HUES6 (cell line): ENCODE data around the gene GALNT9.
"Not testable (repeated sequence)": the region's sequence is repeated elsewhere in the genome, so short reads cannot be mapped to it uniquely, and the experiment has no call there.

ENCODE experiments used
- H3K27ac ChIP-seq: 2 replicates; pipeline ENCODE4 v1.7.0; 2013; ENCODE audit warnings: low read depth, mild to moderate bottlenecking, low read length, inconsistent platforms
- H3K27me3 ChIP-seq: 2 replicates; pipeline ENCODE4 v1.6.1; 2013; ENCODE audit warnings: low read length; ENCODE audit not compliant: control insufficient read depth, insufficient read depth
- H3K36me3 ChIP-seq: 2 replicates; pipeline ENCODE4 v1.6.1; 2013; ENCODE audit warnings: low read length; ENCODE audit not compliant: control insufficient read depth, insufficient read depth
- H3K4me1 ChIP-seq: 2 replicates; pipeline ENCODE4 v1.6.1; 2013; ENCODE audit warnings: low read length; ENCODE audit not compliant: control insufficient read depth, insufficient read depth
- H3K4me3 ChIP-seq: 2 replicates; pipeline ENCODE4 v1.5.1; 2013; ENCODE audit warnings: low read depth, low read length
- H3K9ac ChIP-seq: one replicate; pipeline ENCODE4 v1.6.1; 2013; ENCODE audit warnings: mild to moderate bottlenecking, low read length
- H3K9me3 ChIP-seq: 2 replicates; pipeline ENCODE4 v1.6.1; 2013; ENCODE audit warnings: low read depth, low read length; ENCODE audit not compliant: control insufficient read depth, insufficient read depth

Gene GALNT9

DNA sequence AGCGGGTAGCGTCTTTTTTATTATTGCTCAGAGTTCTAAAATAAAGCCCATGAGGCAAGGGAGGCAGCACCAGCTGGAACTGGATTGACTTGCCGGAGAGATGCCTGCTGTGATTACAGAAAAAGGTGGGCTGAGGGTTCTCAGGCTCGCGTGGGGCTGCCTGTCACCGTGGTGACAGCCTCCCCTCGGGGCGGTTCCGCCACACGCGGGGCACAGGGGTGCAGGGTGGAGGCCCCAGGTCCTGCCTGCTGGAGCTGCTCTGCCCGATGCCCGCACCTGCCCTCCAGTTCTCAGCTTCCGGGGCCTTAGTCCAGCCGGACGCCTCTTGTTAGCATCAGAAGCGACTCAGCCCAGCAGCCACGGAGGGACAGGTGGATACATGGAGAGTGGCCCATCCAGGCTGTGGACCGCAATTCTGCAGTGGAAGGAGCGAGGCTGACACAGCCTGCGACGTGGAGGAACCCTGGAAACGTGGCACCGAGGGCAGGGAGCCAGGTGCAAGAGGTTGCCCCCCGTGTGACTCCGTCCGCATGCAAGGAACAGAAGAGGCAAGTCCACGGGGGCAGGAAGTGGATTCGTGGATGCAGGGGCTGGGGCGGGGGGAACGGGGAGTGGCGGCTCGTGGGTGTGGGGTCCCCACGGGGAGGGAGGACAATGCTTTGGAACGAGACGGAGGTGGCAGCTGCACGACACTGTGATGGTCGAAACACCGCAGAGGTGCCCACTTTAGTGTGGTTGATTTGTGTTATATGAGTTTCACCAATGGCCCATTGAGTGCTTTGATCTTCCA lies 79.5 kb downstream of the GALNT9 start:
- H3K4me1 ChIP-seq = no peaks in the 10 kb centered on the region

DNA sequence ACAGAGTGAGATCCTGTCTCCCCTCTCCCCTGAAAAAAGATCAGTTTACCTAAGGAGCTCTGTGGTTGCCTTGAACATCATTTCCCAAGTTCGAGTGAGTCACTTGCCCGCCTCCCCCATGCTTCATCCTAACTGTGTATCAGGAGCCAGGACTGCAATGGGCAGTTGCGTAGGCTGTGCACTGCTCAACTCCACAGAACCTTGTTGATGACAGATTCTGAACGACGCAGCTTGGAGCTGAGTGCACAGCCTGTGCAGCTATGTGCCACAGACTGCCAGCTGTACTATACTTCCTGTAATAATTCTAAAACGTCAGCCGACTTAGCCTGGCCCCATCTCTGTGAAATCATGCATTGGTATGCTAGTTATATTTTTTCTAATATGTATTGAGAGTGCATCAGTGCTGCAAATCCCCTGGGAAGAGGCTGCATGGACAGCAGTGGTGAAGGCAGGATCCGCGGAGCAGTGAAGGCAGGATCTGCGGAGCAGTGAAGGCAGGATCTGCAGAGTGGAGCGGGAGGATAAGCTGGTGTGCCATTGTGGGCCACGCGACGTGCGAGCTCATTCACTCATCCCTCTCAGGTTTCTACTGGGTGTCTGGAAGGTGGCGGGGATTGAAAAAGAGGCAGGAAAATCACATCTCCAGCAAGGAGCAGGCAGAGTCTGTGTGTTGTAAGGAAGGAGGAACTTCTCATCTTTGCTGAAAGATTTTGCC lies 80.8 kb downstream of the GALNT9 start:
- Histone ChIP-seq H3K27me3 (peaks cover 24% of the 10 kb centered on the region), H3K27ac (no peak overlapping the region)

More for the DNA sequence above, 79.5 kb downstream of the GALNT9 start:
- H3K36me3 ChIP-seq = no peaks in the 10 kb centered on the region
- no peaks in the 10 kb centered on the region for H3K9me3 ChIP-seq
- H3K4me3 ChIP-seq = no peak overlapping the region
- H3K27ac ChIP-seq = no peak overlapping the region
- H3K9ac ChIP-seq = no peak overlapping the region
- peaks cover 23% of the 10 kb centered on the region for H3K27me3 ChIP-seq

DNA sequence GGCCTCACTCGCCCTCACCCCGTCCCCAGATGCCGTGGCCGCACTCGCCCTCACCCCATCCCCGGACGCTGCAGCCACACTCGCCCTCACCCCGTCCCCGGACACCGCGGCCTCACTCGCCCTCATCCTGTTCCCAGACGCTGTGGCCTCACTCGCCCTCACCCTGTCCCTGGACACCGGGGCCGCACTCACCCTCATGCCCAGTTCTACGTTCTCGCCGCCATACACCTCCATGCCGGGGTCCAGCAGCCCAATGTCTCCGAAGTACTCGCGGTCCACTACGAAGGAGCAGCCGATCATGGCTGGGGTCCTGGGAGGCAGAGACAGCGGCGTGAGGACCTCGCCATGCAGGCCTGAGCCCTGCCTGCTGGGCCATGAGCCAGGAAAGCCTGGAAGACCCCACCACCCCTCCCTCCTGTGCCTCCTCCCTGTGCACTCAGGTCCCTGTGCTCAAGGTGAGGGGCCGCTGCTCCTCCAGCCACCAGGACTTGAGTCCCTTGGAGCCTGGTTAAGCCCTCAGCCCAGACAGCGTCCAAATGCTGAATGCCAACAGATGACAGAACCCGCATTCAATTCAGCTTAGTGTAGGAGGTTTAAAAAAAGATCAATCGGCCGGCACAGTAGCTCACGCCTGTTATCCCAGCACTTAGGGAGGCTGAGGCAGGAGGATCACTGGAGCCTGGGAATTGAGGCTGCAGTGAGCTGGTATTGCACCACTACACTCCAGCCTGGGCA lies 81.5 kb downstream of the GALNT9 start:
- Histone ChIP-seq H3K36me3 (no peaks in the 10 kb centered on the region), H3K27ac (no peak overlapping the region), H3K27me3 (peaks cover 27% of the 10 kb centered on the region), H3K4me1 (no peaks in the 10 kb centered on the region), H3K9ac (no peak overlapping the region), H3K9me3 (no peaks in the 10 kb centered on the region), H3K4me3 (no peak overlapping the region)

More for the DNA sequence above, 80.8 kb downstream of the GALNT9 start:
- Histone ChIP-seq H3K9me3 (no peaks in the 10 kb centered on the region), H3K4me3 (no peak overlapping the region), H3K4me1 (no peaks in the 10 kb centered on the region), H3K9ac (no peak overlapping the region), H3K36me3 (no peaks in the 10 kb centered on the region)

DNA sequence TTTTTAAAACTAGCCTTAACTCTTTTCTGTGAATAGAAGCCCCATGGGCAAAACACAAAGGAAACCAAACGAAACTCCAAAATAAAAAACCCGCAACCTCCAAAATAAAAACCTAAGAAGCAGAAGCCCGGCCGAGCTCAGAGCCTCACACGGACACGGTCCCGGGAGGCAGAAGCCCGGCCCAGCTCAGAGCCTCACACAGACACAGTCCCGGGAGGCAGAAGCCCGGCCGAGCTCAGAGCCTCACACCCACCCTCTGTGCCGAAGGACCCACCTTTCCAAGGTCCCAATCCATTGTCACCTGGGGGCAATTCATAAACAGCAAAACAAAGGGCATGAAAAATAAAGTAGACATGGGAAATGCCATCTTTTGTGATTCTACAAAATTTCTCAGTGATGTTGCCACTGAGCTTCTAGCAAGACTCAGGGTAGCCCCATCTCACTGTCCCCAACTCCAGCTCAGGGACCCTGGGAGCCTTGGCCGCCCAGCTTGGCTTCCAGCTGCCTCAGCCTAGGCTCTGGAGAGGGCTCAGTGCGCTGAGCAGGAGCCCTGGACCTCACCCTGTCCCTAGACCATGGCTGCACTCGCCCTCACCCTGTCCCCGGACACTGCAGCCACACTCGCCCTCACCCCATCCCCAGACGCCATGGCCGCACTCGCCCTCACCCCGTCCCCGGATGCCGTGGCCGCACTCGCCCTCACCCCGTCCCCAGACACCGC lies 82.2 kb downstream of the GALNT9 start:
- no peak overlapping the region for H3K27ac ChIP-seq
- H3K4me1 ChIP-seq = no peaks in the 10 kb centered on the region
- H3K9me3 ChIP-seq = no peaks in the 10 kb centered on the region
- H3K9ac ChIP-seq = no peak overlapping the region
- H3K27me3 ChIP-seq = peaks cover 27% of the 10 kb centered on the region
- no peaks in the 10 kb centered on the region for H3K36me3 ChIP-seq
- no peak overlapping the region for H3K4me3 ChIP-seq

DNA sequence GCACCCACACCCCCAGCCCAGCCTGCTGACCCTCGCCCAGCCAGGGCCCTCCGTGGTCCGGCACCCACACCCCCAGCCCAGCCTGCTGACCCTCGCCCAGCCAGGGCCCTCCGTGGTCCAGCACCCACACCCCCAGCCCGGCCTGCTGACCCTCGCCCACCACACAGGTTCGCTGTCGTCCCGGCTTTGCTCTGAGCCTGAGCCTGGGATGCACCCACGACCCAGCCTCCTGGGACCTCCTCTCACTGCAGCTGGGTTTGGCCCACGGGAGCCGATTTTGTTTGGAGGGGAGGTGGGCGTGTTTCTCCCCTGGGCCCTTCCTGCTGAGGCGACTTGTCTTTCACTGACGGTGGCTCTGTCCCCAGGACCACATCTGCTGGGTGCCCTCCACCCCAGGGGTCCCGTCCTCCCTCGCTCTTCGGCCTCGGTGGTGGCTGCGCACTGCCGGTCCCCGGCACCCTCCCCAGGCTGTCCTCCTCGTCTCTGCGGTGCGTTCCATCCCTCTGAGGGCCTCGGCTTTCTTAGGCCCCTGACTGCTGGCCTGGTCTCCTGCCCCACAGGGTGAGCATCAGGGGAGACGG lies 83.8 kb downstream of the GALNT9 start:
- Histone ChIP-seq H3K9me3 (no peaks in the 10 kb centered on the region), H3K4me3 (no peak overlapping the region), H3K36me3 (no peaks in the 10 kb centered on the region), H3K9ac (no peak overlapping the region), H3K27ac (no peak overlapping the region), H3K4me1 (no peaks in the 10 kb centered on the region), H3K27me3 (peaks cover 27% of the 10 kb centered on the region)

DNA sequence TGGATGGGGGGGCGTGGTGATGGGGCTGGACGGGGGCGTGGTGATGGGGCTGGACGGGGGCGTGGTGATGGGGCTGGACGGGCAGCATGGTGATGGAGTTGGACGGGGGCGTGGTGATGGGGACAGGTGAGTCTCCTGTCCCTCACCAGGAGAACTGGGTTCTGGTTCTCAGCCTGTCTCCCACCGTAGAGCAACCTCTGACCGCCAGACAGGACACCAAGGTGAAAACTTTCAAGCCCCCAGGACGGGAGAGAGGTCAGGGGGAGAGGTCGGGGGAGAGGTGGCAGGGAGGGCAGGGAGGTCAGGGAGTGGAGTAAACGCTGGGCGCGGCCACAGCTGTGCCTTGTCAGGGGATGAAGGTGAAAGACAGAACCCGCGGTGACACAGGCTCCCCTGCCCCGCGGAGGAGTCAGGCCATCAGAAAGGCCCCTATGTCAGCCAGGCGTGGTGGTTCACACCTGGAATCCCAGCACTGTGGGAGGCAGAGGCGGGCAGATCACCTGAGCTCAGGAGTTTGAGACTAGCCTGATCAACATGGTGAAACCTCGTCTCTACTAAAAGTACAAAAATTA lies 84.6 kb downstream of the GALNT9 start:
- Histone ChIP-seq H3K36me3 (no peaks in the 10 kb centered on the region), H3K27me3 (peaks cover 32% of the 10 kb centered on the region), H3K9ac (no peak overlapping the region), H3K4me3 (no peak overlapping the region), H3K9me3 (no peaks in the 10 kb centered on the region), H3K27ac (no peak overlapping the region), H3K4me1 (no peaks in the 10 kb centered on the region)

DNA sequence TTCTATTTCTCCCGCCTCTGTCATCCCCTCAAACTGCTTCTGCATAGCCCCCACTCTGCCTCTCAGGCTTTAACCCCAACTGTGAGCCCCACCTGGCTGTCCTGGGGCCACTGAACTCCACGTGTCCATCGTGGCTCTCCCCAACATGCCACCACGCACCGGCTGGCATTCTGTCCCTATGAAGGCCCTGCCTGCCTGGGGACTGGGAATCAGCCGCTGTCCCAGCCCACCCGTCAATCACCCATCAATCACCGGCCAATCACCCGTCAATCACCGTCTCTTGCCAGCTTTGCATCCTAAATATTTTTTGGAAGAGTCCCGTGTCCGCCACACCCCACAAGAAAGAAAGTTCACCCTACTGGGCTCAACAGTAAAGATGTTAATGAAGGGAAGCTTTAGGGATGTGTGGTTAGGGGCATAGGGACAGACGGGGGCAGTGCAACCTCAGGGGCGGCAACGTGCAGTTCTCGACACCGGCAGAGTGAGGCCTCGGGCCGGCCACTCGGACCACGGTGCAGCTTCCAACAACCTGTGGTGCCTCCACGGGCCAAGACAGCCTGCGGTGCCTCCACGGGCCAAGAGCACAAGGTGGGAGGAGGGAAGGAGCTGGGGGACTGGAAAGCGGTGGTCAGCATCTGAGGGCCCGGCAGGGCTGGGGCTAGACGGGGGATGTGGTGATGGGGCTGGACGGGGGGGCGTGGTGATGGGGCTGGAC lies 85.6 kb downstream of the GALNT9 start:
- no peaks in the 10 kb centered on the region for H3K4me1 ChIP-seq
- no peaks in the 10 kb centered on the region for H3K9me3 ChIP-seq
- no peak overlapping the region for H3K27ac ChIP-seq
- H3K4me3 ChIP-seq = peak overlapping the region; percentile 19; the same call in 1 of the 2 replicates
- peaks cover 33% of the 10 kb centered on the region for H3K27me3 ChIP-seq
- no peak overlapping the region for H3K9ac ChIP-seq
- H3K36me3 ChIP-seq = no peaks in the 10 kb centered on the region

DNA sequence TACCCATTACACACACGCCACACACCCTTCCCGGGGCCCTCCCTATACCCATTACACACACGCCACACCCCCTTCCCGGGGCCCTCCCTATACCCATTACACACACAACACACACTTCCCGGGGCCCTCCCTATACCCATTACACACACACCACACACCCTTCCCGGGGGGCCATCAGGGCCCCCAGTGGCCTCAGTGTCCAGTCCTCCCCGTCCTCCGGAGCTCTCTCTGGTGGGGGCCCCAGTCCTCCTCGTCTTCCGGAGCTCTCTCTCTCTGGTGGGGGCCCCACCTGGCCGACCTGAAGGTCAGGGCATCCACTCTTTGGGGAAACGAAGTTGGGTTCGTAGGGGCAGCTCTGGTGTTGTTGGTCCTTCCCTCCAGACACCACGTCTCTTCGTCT lies 86.2 kb downstream of the GALNT9 start:
- H3K4me3 ChIP-seq, H3K4me1 ChIP-seq, H3K9me3 ChIP-seq, H3K27ac ChIP-seq, H3K36me3 ChIP-seq, H3K9ac ChIP-seq: not testable (repeated sequence)
- peaks cover 28% of the 10 kb centered on the region for H3K27me3 ChIP-seq

DNA sequence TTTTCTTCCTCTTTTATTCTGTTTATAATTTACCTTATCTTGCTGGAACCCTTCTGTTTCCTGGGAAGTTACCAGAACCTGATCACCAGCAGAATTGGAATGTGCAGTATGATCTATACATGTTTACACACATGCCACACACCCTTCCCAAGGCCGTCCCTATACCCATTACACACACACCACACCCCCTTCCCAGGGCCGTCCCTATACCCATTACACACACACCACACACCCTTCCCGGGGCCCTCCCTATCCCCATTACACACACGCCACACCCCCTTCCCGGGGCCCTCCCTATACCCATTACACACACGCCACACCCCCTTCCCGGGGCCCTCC lies 88.8 kb downstream of the GALNT9 start:
- H3K27me3 ChIP-seq = peaks cover 40% of the 10 kb centered on the region
- H3K27ac ChIP-seq = not testable (repeated sequence)

More for the DNA sequence above, 88.8 kb downstream of the GALNT9 start:
- H3K4me3 ChIP-seq, H3K4me1 ChIP-seq, H3K36me3 ChIP-seq, H3K9me3 ChIP-seq, H3K9ac ChIP-seq: not testable (repeated sequence)
